HG03521 (cell line): ENCODE results near the gene FCHSD2.
"Not testable (repeated sequence)": the region's sequence is repeated elsewhere in the genome, so short reads cannot be mapped to it uniquely, and the experiment has no call there.

Experiments
- ATAC-seq: cut with Tn5 transposase; IDR thresholded peaks from one replicate; pipeline ENCODE4 v1.9.1; 2021; ENCODE audit warnings: mild to moderate bottlenecking, moderate library complexity; ENCODE audit not compliant: unreplicated experiment

Gene FCHSD2

GRCh38 chr11:72940417-72940816 lies 201.7 kb downstream of the FCHSD2 start:
- ATAC-seq: no peak

- no peak for ATAC-seq
Measured at GRCh38 chr11:72939031-72939430, 203.1 kb downstream of the FCHSD2 start.

DNA sequence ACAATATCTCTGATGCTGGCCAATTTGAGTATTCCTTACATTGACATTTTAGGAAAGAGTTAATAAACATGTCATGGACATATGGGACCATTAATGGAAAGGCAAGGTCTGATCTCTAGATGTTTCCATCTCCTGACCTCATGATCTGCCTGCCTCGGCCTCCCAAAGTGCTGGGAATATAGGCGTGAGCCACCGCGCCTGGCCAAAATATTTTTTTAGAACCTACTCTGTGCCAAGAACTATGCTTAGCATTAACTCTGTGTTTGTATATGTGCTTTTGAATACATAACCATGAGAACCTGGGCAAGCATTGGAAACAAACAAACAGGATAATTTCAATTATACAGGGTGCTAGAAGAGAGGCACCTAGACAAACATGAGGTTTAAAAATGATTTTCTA lies 204.7 kb downstream of the FCHSD2 start:
- ATAC-seq: no peak

DNA sequence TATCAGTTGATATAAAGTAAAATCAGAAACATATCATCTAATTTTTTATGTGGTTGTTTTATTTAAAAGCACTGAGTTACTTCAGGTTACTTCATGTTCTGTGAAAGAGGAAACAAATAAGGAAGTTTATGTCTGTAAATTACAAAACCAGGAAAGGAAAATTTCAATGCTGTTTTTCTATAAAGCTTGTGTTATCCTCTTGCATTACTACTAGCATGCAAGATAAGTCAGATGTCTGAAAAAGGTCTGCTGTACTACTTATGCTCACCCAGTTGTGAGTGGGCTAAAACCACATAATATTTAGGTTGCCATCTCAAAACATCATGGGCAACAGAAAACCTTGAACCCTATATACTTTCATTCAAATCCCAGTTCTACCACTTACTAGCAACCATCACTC lies 206.4 kb downstream of the FCHSD2 start:
- ATAC-seq: no peak

DNA sequence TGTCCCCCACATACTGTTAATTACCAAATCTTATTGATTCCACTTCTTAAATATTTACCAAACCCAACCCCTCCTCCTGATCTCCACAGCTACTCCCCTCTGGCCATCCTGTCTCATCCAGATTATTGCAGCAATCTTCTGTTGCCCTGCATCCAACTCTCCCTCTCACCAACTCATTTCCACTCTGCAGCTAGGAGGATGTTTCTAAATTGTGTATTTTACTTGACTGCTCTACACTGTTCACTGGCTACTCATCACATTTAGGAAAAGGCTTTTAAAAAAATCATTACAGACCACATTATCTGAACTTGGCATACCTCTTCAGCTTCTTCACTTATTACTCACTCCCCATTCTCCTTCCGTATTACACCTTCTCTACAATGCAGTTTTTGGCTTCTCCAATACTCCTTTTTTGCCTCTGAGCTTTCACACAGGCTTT lies 210.0 kb downstream of the FCHSD2 start:
- ATAC-seq: no peak

DNA sequence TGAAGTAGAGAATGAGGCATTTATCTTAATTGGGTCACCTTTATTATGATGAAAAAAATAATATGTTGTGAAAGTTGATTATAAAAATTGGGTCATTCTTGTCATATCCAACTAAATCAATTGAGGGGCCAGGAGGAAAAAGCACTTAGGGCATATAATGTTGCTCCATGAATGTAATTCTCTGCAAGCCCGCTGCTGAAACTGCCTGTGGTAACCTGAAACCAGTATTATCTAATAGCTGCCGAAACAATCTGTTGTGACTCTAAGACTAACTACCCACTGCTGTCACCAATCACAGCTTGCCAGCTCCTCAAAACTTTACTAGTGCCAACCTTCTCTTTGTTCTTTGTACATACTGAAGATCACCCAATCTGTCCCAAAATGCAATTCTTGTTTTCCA lies 212.1 kb downstream of the FCHSD2 start:
- ATAC-seq: no peak

DNA sequence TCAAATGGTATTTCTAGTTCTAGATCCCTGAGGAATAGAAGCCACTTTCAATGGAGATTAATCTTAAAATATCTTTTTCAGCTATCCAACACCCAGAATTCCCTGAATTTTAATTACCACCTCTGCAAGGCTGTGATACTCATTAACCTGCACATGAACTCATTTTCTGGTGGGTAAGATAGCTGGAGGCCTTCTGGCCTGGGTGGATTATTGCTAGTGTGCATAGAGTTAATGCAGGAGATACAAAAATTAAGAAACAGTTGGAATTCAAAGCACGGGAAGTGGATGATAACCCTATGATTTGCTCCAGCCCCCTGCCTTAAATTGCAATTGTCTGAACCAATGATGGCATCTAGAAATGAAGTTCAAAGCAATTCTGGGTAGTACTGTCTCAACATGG lies 212.9 kb downstream of the FCHSD2 start:
- ATAC-seq: no peak

DNA sequence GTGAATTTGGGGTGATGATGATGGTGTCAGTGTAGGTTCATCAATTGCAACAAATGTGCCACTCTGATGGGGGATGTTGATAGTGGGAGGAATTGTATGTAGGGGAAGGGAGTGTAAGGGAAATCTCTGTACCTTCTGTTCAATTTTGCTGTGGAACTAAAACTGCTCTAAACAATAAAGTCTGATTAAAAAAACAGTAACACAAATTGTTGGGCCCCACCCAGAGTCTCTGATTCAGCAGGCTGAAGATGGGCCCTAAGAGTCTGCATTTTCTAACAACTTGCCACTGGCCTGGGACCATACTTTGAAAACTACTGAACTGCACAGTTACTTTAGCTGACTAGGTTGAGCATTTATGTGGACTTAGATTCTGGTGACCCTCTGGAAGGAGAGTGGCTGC lies 214.7 kb downstream of the FCHSD2 start:
- ATAC-seq: no peak

DNA sequence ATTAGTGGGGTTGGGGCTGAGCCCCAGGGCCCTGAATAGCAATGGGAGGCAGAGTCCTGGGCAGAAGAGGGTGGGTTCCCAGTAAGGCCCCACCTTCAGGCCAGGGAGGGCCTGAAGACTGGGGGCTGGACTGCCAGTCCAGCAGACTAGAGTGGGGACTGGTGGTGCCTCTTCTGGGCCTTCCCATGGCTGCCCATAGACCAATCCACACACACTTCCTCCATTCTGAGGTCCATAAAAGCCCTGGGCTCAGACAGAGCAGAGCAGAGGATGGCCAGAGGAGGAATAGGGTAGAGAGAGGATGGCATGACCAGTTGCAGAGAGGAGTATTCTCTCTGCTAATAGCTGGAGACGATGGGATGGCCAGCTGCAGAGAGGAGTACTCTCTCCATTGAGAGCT lies 216.0 kb downstream of the FCHSD2 start:
- no peak for ATAC-seq

- no peak for ATAC-seq
Measured at GRCh38 chr11:72925656-72926055, 216.5 kb downstream of the FCHSD2 start.

- no peak for ATAC-seq
Measured at GRCh38 chr11:72924568-72925190, 217.4 kb downstream of the FCHSD2 start.

DNA sequence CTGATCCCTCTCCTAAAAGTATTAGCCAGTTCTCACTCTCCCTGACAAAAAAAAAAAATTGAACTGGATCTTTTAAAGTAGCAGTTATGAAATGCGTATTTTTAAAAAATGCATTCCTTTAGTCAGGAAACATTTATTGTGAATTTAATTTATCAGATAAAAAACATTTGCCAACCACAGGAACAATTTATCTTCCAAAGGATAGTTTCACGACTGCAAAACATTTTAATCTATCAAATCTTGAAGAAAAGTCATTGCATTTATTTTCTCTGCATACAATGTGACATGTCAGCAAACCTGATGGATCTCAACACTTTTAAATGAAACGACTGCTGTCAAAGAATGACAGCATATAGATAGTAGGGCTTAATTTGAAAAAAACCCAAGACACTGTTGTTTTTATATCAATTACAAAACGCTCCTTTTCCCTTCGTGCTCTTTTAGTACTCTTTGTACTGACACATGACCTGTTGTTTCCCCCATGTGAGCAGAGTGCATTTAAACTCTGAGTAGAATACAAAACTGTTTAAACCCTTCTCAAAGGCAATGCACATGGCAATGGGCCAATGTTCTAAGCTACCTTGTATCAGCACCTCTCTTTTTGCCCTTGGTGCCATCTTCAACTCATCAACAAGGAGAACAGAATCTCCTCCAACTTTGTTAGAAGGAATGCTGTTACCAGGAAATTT lies 220.9 kb downstream of the FCHSD2 start:
- no peak for ATAC-seq

- no peak for ATAC-seq
Measured at GRCh38 chr11:72920001-72920400, 222.1 kb downstream of the FCHSD2 start.

DNA sequence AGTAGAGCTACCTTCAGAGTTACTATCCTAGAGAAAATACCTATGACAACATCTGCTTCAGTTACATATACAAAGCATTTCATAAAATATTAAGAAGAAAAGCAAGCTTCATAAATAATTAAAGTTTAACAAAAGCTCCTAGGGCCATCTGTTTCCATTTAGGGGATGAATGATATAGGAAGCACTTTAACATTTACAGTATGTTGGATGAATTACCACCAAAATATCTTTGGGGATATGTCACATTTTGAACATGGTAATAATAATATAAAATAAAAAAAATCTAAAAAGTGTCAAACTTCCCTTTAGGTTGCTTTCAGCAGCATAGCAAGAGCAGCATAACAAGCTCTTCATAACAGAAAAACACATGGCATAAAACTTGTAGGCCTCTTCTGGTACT lies 223.3 kb downstream of the FCHSD2 start:
- no peak for ATAC-seq

GRCh38 chr11:72912253-72912652 lies 229.9 kb downstream of the FCHSD2 start:
- ATAC-seq: no peak

DNA sequence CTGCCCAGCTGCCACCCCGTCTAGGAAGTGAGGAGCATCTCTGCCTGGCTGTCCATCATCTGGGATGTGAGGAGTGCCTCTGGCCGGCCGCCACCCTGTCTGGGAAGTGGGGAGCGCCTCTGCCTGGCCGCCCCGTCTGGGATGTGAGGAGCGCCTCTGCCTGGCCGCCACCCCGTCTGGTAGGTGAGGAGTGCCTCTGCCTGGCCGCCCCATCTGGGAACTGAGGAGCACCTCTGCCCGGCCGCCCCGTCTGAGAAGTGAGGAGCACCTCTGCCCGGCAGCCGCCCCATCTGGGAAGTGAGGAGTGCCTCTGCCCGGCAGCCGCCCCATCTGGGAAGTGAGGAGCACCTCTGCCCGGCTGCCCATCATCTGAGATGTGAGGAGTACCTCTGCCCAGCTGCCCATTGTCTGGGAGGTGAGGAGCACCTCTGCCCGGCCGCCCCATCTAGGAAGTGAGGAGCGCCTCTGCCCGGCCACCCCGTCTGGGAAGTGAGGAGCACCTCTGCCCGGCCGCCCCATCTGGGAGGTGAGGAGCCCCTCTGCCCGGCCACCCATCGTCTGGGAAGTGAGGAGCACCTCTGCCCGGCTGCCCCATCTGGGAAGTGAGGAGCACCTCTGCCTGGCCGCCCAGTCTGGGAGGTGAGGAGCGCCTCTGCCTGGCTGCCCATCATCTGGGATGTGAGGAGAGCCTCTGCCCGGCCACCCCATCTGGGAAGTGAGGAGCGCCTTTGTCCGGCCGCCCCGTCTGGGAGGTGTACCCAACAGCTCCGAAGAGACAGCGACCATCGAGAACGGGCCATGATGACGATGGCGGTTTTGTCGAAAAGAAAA lies 232.3 kb downstream of the FCHSD2 start:
- not testable (repeated sequence) for ATAC-seq

DNA sequence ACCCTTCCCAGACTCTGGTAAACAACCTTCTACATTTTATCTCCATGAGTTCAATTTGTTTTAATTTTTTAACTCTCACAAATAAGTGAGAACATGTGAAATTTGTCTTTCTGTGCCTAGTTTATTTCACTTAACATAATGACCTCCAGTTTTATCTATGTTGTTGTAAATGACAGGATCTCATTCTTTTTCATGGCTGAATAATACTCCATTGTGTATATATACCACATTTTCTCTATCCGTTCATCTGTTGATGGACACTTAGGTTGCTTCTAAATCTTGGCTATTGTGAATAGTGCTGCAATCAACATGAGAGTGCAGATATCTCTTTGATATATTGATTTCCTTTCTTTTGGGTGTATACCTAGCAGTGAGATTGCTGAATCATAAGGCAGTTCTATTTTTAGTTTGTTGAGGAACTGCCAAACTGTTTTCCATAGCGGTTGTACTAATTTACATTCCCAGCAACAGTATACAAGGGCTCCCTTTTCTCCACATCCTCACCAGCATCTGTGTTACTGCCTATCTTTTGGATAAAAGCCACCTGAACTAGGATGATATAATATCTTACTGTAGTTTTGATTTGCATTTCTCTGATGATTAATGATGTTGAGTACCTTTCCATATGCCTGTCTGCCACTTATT lies 234.0 kb downstream of the FCHSD2 start:
- ATAC-seq: no peak

- no peak for ATAC-seq
Measured at GRCh38 chr11:72904016-72904415, 238.1 kb downstream of the FCHSD2 start.

DNA sequence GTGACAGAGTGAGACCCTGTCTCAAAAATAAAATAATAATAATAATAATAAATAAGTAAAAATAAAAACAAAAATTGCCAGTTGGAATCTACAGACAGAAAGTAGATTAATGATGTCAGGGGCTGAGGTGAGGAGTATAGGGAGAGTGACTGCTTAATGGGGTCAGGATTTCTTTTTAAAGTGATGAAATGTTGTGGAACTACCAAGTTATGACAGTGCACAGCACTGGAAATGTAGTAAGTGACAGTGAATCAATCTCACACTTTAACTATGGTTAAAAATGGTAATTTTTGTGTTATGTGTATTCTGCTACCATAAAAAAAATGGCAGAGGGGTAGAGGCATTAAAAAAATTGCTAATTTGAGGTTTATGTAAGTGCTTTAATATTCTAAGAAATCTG lies 240.7 kb downstream of the FCHSD2 start:
- ATAC-seq: no peak

- ATAC-seq: no peak
Measured at GRCh38 chr11:72900013-72900412, 242.1 kb downstream of the FCHSD2 start.

DNA sequence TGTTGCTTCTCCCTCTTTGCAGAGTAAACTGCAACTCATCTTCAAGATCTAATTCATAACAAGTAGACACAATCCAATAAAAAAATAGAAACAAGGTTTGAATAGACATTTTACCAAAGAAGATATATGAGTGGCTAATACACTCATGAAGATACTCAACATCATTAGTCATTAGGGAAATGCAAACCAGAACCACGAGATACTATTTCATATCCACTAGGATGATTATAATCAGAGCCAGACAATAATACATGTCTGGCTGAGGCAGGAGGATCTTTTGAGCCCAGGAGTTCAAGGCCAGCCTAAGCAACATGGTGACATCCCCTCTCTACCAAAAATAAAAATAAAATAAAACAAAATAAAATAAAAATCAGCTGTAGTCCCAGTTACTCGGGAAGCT lies 242.9 kb downstream of the FCHSD2 start:
- no peak for ATAC-seq
